ES-I3 (cell line): ENCODE measurements around the gene MXRA8.

Source experiments
- H3K36me3 ChIP-seq: 2 replicates; pipeline ENCODE4 v1.6.1; 2013; ENCODE audit warnings: mild to moderate bottlenecking, low read length, control low read depth, moderate library complexity; ENCODE audit not compliant: insufficient read depth
- H3K4me1 ChIP-seq: 2 replicates; pipeline ENCODE4 v1.6.1; 2013; ENCODE audit warnings: mild to moderate bottlenecking, control low read depth, low read length; ENCODE audit not compliant: insufficient read depth
- H3K9ac ChIP-seq: 2 replicates; pipeline ENCODE4 v1.6.1; 2013; ENCODE audit warnings: low read depth, mild to moderate bottlenecking, low read length, moderate library complexity
- H3K9me3 ChIP-seq: 2 replicates; pipeline ENCODE4 v1.6.1; 2013; ENCODE audit warnings: mild to moderate bottlenecking, low read length, moderate library complexity; ENCODE audit not compliant: control insufficient read depth, insufficient read depth

Gene MXRA8

DNA sequence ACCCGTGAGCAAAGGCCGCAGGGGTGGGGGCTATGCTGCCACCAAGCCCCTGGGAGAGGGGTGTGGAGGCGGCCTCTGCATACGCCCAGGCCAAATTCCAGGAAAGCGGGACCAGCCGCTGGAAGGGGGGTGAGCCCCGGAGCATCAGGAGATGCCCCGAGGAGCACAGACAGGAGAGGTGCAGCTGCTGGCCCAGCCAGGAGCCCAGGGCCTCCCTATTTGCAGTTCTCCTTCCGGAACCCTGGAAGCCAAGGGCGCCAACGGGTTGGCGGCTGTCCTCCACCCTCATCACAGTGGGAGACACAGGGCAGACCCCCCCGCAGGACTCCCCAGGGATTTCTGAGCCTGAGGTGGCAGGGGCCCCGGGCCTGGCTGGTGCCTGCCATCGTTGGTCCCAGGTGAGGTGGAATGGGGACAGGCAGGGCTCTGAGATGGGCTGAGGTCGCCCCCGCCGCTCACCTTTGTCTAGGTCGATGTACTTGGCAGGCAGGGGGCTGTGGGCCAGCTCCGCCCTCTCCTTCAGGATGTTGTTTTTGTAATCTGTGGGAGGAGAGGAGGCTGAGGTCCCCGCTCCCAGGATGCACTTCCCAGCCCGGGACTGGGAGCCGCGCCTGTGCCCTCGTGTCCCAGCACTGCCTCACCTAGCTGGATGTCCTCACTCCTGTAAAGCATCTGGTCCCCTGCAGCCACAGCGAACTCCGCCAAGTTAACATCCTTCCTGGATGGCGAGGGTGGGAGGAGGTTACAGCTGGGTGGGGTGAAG is 4.8 kb downstream of the MXRA8 start:
- Histone ChIP-seq H3K36me3 (no peaks in the 10 kb centered on the region), H3K4me1 (peaks cover under 1% of the 10 kb centered on the region; the same call in 1 of the 2 replicates), H3K9me3 (no peaks in the 10 kb centered on the region), H3K9ac (peak overlapping the region; percentile 1; the same call in 1 of the 2 replicates)

GRCh38 chr1:1352786-1353388 is 5.5 kb downstream of the MXRA8 start:
- H3K9ac ChIP-seq, result no peak overlapping the region
- H3K36me3 ChIP-seq, result no peaks in the 10 kb centered on the region
- H3K9me3 ChIP-seq, result no peaks in the 10 kb centered on the region
- no peaks in the 10 kb centered on the region; the same call in 1 of the 2 replicates for H3K4me1 ChIP-seq

DNA sequence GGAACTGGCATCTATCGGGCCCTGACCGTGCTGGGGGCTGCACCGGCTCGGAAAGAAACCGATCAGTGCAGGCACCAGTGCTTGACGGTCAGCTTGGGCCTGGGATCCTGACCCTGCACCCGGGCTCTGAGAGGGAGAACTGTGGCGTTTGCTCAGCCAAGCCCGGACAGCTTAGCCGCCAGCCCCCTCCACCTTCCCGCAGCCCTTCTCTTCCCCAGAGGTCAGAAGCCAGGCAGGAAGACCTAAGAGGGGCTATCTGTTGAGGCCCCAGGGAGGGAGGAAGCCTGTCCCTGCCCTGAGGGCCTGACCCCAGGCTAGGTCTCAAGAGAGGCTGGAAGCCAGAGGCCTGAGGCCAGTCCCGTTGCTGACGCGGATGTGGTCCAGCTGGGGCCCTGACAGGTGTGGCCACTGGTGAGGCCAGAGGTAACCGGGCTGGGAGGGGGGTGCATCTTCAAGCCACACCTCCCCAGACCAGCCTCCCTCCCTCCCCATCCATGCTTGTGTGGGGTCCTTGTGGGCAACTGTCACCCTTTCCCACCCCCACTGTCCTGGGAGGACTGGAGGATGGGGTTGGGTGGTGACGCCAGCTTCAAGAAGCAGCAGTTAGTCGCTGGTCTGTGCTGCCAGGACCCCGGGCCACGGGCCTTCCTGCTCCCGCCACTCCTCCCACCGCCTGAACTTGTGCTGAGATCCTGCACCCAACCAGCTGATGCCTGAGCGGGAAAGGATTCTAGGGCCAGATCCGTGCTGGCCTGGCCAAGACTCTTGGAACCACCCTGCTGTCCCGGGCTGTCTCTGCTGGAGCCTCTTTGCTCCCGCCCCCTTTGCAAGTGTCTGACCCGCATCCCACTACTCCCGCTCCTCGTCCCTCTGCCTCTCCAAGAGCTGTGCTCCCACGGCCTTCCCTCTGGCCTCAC is 6.6 kb downstream of the MXRA8 start:
- Histone ChIP-seq H3K9me3 (no peaks in the 10 kb centered on the region), H3K36me3 (no peaks in the 10 kb centered on the region), H3K4me1 (no peaks in the 10 kb centered on the region; the same call in 1 of the 2 replicates), H3K9ac (no peak overlapping the region; the same call in 1 of the 2 replicates)

GRCh38 chr1:1349256-1350012 is 8.9 kb downstream of the MXRA8 start, which contains the start of gene DVL1:
TSS of gene DVL1 (minus strand) at chr1:1349418. CDS start at chr1:1349065, 353 bp downstream.
- H3K4me1 ChIP-seq, result no peaks in the 10 kb centered on the region; the same call in 1 of the 2 replicates
- no peaks in the 10 kb centered on the region for H3K9me3 ChIP-seq
- peak within 1 kb of the TSS; percentile 92 for H3K9ac ChIP-seq
- no peaks in the 10 kb centered on the region for H3K36me3 ChIP-seq

DNA sequence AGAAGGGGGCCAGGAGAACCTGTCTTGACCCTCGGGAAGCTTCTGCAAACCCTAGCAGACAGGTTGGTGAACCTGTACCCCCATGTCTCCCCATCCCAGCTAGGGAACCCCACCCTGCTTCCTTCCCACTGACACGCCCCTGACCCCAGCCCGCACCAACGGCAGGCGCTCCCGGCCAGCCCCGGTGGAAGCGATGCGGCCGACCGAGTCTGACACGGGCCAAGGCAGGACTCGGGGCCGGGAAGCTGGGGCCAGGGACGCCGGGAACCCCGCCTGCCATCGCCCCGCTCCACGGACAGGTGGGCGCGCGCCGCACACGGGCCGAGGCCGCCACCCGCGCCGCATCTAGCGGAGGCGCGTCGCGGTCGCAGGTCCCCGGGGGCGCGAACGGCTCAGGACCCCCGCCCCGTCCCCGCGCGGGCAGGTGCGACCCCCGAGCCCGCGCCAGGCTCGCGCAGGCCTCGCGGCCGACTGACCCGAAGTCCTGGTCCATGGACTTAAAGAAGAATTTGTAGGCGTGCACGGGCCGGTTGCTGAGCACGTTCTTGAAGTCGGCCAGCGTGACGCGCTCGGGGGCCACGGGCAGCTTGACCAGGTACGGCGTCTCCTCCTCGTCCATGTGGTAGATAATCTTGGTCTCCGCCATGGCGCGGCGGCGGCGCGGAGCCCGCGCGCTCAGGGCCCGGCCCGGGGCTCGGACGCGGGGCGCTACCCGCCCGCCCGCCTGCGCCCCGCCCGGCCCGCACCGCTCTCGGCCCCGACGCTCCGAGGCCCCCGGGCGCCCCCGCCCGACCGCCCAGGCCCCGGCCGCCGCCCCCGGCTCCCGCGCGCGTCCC is 9.7 kb downstream of the MXRA8 start:
- Histone ChIP-seq H3K36me3 (no peaks in the 10 kb centered on the region), H3K9ac (peak overlapping the region; percentile 76), H3K4me1 (no peaks in the 10 kb centered on the region; the same call in 1 of the 2 replicates), H3K9me3 (no peaks in the 10 kb centered on the region)

DNA sequence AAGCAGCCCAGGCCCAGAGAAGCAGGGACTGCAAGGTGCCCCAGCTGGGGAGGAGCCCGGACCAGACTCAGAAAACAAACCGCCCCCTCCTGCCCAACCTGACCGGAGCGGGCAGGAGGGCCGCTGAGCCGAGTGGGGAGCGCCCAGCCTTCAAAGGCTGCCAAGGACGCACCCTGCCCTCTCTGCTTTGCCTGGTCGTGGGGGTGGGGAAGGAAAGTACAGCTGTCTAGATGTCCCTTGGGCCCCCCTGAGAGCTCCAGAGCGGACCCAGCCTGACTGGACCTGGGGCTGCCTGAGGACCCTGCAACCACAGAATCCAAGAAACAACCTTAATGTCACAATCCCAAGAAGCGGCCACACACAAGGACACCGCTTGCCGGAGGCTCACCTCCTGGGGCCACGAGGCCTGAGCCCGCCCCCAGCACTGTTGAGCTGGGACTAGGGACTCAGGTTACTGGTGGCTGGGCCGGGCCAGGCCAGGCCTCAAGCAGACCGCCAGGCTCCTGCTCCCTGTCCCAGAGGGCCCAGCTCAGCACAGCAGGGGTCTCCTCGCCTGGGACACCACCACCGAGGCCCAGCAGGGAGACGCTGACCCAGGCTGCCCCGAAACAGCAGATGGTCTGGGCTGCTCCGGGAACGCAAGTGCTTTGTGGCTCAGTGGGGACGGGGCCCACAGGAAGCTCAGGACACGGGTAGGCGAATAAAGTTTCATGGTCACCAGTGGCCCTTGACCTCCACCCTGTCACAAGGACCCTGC is 10.5 kb downstream of the MXRA8 start:
- no peaks in the 10 kb centered on the region; the same call in 1 of the 2 replicates for H3K4me1 ChIP-seq
- H3K36me3 ChIP-seq, result no peaks in the 10 kb centered on the region
- peak overlapping the region; percentile 76; the same call in 1 of the 2 replicates for H3K9ac ChIP-seq
- H3K9me3 ChIP-seq, result no peaks in the 10 kb centered on the region

DNA sequence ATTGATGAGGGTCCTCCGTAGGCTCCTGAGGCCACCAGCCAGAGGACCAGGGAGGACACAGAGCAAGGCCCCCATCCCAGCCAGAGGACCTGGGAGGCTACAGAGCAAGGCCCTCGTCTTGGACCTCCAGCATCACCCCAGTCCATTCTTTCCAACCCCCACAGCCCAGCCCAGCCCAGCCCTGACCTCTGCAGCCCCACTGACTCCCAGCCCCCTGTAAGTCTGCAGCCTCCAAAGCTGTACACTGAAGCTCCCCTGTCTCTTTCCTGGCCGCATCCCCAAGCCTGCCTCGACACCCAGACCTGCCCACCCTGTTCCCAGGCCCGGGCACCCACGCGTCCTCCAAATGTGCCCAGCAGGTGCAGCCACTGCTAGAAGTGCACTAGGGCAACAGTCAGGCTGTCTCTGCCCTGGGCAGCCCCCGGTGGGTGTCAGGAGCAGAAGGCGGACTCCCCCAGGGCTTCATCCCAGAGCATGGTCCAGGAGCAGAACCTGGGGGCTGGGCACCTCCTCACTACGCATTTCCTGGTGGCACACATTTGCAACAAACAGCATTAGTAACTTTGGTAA is 11.2 kb downstream of the MXRA8 start:
- H3K9ac ChIP-seq, result peak overlapping the region; percentile 76; the same call in 1 of the 2 replicates
- no peaks in the 10 kb centered on the region for H3K9me3 ChIP-seq
- H3K4me1 ChIP-seq, result no peaks in the 10 kb centered on the region; the same call in 1 of the 2 replicates
- no peaks in the 10 kb centered on the region for H3K36me3 ChIP-seq

DNA sequence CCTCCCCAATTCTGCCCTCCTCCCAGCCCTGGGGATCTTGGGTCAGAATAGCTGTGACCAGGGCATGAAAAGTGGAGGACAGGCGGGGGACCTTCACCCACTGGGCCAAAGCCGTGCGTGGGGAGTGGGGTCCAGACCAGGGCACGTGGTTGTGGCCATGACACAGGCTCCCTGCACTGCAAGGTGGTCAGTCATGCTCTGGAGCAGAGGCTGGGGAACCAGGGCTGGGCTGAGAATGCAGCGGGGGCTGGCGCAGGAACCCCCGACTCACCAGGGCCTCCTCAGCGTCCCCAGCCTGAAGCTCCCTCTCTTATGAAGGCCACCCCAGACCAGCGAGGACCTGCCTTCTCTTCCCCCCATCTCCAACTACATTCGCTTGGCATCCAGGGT is 11.9 kb downstream of the MXRA8 start:
- Histone ChIP-seq H3K9ac (no peak overlapping the region), H3K4me1 (no peaks in the 10 kb centered on the region), H3K36me3 (0 out of 2 replicates have a peak, but pooled peaks cover under 1% of the 10 kb centered on the region), H3K9me3 (no peaks in the 10 kb centered on the region)

DNA sequence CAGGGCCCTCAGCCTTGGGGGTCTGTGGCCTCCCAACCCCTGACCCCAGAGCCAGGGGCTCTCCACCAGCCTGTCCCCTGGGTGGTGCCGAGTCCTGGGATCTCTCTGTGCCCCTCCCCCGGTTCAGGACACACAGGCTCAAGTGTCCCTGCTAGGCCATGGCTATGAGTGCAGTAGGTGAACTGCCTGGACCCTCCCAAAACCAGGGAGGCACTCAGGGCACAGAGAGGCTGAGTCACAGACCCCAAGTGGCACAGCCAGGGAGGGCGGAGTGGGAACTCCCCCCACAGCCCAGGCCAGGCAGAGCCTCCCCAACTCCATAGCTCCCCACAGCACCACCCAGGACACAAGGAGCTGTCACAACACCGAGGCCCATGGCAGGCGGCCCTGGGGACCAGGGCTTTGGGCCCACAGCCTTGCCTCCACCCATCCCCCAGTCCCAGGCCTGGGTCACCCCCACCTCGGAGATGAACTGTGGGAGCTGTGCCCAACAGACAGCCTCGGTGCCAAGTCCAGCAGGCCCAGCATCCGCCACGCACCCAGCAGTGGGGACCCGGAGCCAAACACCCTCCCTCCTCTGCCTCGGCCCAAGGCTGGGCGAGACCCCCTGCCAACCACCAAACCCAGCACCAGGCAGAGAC is 12.4 kb downstream of the MXRA8 start:
- Histone ChIP-seq H3K36me3 (0 out of 2 replicates have a peak, but pooled peaks cover 6% of the 10 kb centered on the region), H3K4me1 (no peaks in the 10 kb centered on the region), H3K9me3 (no peaks in the 10 kb centered on the region), H3K9ac (no peak overlapping the region)

- no peaks in the 10 kb centered on the region for H3K4me1 ChIP-seq
- H3K36me3 ChIP-seq, result 0 out of 2 replicates have a peak, but pooled peaks cover 6% of the 10 kb centered on the region
- H3K9ac ChIP-seq, result no peak overlapping the region
- no peaks in the 10 kb centered on the region for H3K9me3 ChIP-seq
Observed at GRCh38 chr1:1345384-1345783, 13.0 kb downstream of the MXRA8 start.

- Histone ChIP-seq H3K4me1 (no peaks in the 10 kb centered on the region), H3K9ac (no peak overlapping the region; the same call in 1 of the 2 replicates), H3K36me3 (0 out of 2 replicates have a peak, but pooled peaks cover 6% of the 10 kb centered on the region)
Observed at GRCh38 chr1:1344655-1345361, 13.5 kb downstream of the MXRA8 start.

More at GRCh38 chr1:1344655-1345361, 13.5 kb downstream of the MXRA8 start:
- H3K9me3 ChIP-seq, result no peaks in the 10 kb centered on the region
